ENCODE results near the gene NWD2. TPM values are rescaled to one million over a fixed set of nuclear protein-coding genes. Genes with fewer than 3 reads are reported as not detected.
"Not testable (repeated sequence)": the region's sequence is repeated elsewhere in the genome, so short reads cannot be mapped to it uniquely, and the experiment has no call there.

The NWD2 gene
- total RNA-seq = 0.36 TPM

- DNase-seq (ENCODE audit: low spot score) = peak; percentile 41
These were observed at the start of gene NWD2 for GRCh38 chr4:37244583-37245390. NWD2 (plus strand) TSS chr4:37244743; CDS start chr4:37245068, 325 bp downstream.

GRCh38 chr4:37197899-37198298, 46.6 kb upstream of the NWD2 start:
- DNase-seq (ENCODE audit: low spot score) = no peak

DNA sequence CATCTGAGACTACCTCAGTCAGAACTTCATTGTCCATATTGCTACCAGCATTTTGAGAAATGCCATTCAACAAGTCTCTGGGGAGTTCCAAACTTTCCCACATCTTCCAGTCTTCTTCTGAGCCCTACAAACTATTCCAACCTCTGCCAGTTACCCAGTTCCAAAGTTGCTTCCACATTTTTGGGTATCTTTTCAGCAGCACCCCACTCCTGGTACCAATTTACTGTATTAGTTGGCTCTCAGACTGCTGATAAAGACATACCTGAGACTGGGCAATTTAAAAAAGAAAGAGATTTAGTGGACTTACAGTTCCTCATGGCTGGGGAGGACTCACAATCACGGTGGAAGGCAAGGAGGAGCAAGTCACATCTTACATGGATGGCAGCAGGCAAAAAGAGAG, 39.8 kb upstream of the NWD2 start:
- DNase-seq (ENCODE audit: low spot score) = not testable (repeated sequence)

DNA sequence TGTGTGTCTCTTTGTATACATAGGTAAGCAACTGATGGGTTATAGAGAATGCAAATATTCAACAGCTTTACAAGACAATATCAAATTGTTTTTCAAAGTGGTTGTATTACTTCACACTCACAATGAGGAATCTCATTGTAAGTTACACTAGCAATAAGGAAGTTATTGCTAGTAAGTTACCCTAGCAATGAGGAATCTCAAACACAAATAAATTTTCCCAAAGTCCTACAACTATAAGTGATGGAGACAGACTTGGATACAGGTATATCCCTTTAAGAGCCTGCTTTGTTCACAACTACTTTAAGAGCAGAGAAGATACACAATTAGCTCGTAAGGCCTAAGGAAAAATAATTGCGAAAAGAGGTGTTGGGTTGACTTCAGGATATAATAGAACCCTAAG, 28.3 kb upstream of the NWD2 start:
- DNase-seq (ENCODE audit: low spot score) = no peak

GRCh38 chr4:37219242-37219641, 25.3 kb upstream of the NWD2 start:
- no peak for DNase-seq (ENCODE audit: low spot score)

- no peak for DNase-seq (ENCODE audit: low spot score)
These were observed 24.6 kb upstream of the NWD2 start for GRCh38 chr4:37219990-37220389.

DNA sequence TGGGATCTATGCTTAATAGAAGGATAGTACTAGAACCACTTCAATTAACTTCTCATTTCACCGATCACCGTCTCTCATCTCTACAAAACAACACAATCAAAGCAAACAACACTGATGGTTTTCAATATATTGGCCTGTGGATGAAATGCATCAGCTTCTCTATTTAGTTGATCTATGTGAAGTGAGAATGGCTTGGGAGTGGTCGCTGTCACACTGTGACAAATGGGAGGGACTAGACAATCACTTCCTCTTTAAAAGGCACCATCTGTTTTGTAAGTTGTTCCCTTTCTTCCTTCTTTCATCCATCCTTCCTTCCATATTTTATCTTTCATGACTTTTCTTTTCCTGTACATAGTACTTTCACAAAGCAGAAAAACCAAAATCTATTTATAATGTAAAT, 23.9 kb upstream of the NWD2 start:
- DNase-seq (ENCODE audit: low spot score) = no peak

DNA sequence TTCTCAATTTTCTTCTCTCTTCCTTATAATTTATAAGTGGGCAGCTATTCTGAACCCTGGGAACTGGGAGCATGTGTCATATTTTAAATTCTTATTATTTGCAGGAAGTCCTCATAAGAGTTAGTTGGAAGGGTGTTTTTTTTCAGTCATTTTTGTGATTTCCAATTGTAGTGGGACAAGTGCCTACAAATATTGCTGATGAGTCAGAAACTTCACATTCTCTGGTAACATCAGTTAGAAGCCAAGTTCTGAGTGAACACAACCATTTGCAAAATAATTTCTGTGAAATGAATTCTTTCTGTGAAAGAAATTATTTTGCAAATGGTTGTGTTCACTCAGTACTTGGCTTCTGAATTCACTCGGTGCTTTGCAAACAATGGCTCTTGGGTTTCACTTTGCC, 20.8 kb upstream of the NWD2 start:
- no peak for DNase-seq (ENCODE audit: low spot score)

DNA sequence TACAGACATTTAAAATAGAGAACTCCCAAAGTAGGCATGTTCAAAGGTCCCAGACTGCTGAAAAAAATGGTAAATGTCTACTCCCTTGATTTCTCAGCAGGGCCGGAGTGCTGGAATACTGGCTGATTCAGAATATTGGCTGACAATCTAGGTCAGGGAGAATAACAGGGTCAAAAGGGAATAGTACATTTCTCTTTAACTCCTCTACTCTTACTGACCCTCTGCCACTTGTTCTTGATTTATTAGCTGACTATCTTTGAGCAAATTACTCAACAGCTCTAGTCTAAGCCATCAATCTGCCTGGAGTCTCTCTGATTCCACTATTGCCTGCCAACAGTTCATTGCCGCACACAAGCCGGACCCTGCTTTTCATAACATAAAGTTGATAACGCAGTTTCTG, 19.7 kb upstream of the NWD2 start:
- DNase-seq (ENCODE audit: low spot score) = no peak

DNA sequence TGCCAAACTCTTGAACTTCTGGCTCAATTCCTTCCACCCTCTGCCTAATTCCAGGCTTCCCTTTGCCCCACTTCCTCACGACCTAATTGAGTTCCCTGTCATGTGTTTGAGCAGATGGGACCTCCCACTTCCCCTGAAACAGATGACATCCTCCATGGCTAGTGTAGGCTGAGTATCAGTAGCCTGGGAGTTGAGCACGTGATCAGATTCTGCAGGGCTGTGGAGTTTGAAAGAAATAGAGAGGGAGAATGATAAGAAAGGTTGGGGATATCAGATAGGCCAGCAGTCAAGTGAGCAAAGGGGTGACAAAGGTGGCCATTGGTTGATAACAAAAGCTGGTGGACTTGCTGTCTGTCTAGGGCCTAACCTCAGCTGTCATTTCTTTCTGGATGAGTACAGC, 18.8 kb upstream of the NWD2 start:
- DNase-seq (ENCODE audit: low spot score) = no peak

DNA sequence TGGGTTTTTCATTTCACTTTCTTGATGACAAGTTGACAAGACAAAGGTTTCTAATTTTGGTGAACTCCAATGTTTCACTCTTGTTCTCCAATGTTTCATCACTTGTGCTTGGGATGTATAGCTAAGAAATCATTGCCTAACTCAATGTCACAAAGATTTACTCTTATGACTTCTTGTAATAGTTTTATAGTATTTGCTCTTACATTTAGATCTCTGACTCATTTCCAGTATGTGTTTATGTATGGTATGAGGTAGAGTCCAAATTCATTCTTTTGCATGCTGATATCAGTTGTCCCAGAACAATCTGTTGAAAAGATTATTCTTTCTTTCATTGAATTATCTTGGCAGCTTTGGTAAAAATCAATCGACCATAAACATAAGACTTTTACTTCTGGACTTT, 12.2 kb upstream of the NWD2 start:
- no peak for DNase-seq (ENCODE audit: low spot score)

- no peak for DNase-seq (ENCODE audit: low spot score)
These were observed 8.4 kb upstream of the NWD2 start for GRCh38 chr4:37236165-37236564.

DNA sequence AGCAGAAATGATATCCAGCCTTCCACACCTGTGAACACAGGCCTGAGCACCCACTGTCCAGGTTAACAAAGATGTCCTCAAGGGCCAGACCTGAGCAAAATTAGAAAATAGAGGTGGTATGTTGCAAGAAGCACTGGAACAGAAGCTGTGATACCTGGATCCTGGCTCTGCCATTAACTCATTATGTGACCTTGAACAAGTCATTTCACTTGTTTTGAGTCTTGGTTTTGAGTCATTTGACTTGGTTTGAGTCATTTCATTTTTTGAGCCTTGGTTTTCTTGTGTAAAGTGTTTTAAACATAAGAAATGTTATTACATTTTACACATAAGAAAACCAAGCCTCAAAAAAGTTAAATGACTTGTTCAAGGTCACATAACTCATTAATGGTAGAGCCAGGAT, 2.9 kb upstream of the NWD2 start:
- DNase-seq (ENCODE audit: low spot score) = no peak

DNA sequence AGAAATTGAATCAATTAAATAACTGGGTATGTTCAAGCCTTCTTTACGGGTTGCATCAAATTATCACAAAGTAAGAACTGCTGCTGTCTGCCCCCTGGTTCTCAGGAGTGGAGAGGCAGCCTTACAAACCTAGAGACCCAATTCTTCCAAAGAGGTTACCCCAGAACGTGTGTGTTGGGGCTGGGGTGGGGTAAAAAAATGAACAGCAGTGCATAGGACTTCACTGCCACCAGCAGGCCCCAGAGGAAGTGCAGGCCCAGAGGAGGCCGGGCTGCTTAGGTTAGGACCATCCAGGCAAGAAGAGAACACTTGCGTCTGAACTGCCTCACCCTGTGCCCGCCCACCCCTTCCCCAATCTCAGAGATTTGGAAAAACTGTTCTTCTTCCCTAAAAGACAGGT, 1.5 kb upstream of the NWD2 start:
- DNase-seq (ENCODE audit: low spot score) = no peak

- no peak for DNase-seq (ENCODE audit: low spot score)
These were observed 591 bp upstream of the NWD2 start for GRCh38 chr4:37243722-37244582.

- DNase-seq (ENCODE audit: low spot score) = no peak
These were observed 930 bp downstream of the NWD2 start for GRCh38 chr4:37245391-37245954.

- DNase-seq (ENCODE audit: low spot score) = no peak
These were observed 2.3 kb downstream of the NWD2 start for GRCh38 chr4:37246891-37247290.

- DNase-seq (ENCODE audit: low spot score) = no peak
These were observed 13.7 kb downstream of the NWD2 start for GRCh38 chr4:37258221-37258620.

DNA sequence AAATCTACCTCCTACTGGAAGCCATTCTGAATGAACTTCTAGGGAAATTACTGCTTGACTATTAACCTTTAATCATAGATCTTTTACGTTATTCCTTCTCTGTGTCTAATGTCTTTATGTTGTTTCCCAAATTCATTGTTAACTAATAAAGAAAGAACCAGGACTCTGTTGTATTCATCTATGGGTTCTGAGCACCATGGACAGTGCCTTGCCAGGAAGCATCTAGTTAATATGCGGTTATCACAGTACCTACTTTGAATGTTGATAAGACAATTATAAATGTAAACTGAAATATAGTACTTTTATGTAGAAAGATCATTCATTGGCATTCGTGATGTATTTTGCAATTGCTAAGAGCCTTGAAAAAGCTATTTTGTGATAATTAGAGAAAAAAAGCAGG, 23.8 kb downstream of the NWD2 start:
- DNase-seq (ENCODE audit: low spot score) = no peak

DNA sequence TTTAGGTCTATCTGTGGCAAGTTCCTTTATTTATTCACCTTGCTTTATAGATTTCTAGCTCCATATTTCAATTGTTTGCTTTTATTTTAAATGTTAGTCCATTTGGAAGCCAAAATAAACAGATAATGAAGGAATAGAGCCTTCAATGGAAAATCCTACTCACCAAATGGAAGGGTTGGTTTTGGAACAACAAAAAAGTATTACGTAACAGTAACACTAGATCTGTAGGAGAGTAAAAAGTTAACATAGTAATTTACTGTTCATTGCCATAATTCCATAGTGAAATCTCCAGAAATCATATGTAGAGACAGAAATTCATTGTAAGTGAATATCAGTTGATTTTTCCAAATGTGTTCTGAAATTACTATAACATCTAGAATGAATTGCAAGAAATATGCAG, 34.6 kb downstream of the NWD2 start:
- DNase-seq (ENCODE audit: low spot score) = no peak

- no peak for DNase-seq (ENCODE audit: low spot score)
These were observed 35.5 kb downstream of the NWD2 start for GRCh38 chr4:37279894-37280592.

GRCh38 chr4:37299468-37299867, 54.9 kb downstream of the NWD2 start:
- no peak for DNase-seq (ENCODE audit: low spot score)

All from ureter (tissue), 1 donor.